ENCODE measurements around the gene ARSJ.
"Not testable (repeated sequence)": the region's sequence is repeated elsewhere in the genome, so short reads cannot be mapped to it uniquely, and the experiment has no call there.

The ARSJ gene

GRCh38 chr4:114017120-114017917 lies 37.9 kb upstream of the ARSJ start:
- H3K23ac ChIP-seq (ENCODE audit: low read length), result no peak overlapping the region
- no peak overlapping the region for H3K9ac ChIP-seq (ENCODE audit: low read length)
- no peaks in the 10 kb centered on the region for H3K79me1 ChIP-seq (ENCODE audit: low read length)
- H3K4ac ChIP-seq (ENCODE audit: low read depth, low read length), result no peak overlapping the region
- no peak overlapping the region for H3K18ac ChIP-seq (ENCODE audit: low read length)
- H2BK5ac ChIP-seq (ENCODE audit: low read depth, low read length, poor library complexity), result no peak overlapping the region
- no peak overlapping the region for H2BK12ac ChIP-seq (ENCODE audit: low read length)
- H4K12ac ChIP-seq (ENCODE audit: low read depth, low read length), result no peak overlapping the region
- no peaks in the 10 kb centered on the region for H3K36me3 ChIP-seq (ENCODE audit: control insufficient read depth in 1 of 2, insufficient read depth in 2 of 2, low read length in 2 of 2)
- H3K4me1 ChIP-seq (ENCODE audit: control insufficient read depth in 1 of 2, insufficient read depth in 2 of 2, low read length in 2 of 2), result no peaks in the 10 kb centered on the region
- H3K79me2 ChIP-seq (ENCODE audit: control insufficient read depth, insufficient read depth, low read length, poor library complexity), result no peaks in the 10 kb centered on the region
- H3K27me3 ChIP-seq (ENCODE audit: insufficient read depth, low read length), result no peaks in the 10 kb centered on the region
- H3K9me3 ChIP-seq (ENCODE audit: insufficient read depth, low read depth, low read length), result no peaks in the 10 kb centered on the region
- H3K14ac ChIP-seq (ENCODE audit: low read length), result no peak overlapping the region
- no peak overlapping the region for H3K27ac ChIP-seq (ENCODE audit: low read depth, low read length)
- H4K8ac ChIP-seq (ENCODE audit: low read depth, low read length), result no peak overlapping the region
- no peak for DNase-seq
- no peak overlapping the region for H2AK5ac ChIP-seq (ENCODE audit: low read length)
- H3K4me3 ChIP-seq (ENCODE audit: low read depth, low read length), result no peak overlapping the region
- no CpG with 5 or more reads among the region's 4 CpGs for WGBS (ENCODE audit: extremely low coverage, insufficient coverage, insufficient read length)
- H2AFZ ChIP-seq (ENCODE audit: insufficient read depth, low read length, poor library complexity), result no peak overlapping the region
- H3K4me2 ChIP-seq (ENCODE audit: low read length), result no peak overlapping the region
- no peak overlapping the region for H2BK120ac ChIP-seq (ENCODE audit: insufficient read depth, low read length, poor library complexity)
- no peak overlapping the region for H4K91ac ChIP-seq (ENCODE audit: low read depth, low read length)

GRCh38 chr4:114015444-114015899 lies 36.0 kb upstream of the ARSJ start:
- Histone ChIP-seq H3K9ac (ENCODE audit: low read length) (no peak overlapping the region), H2AFZ (ENCODE audit: insufficient read depth, low read length, poor library complexity) (no peak overlapping the region), H2BK5ac (ENCODE audit: low read depth, low read length, poor library complexity) (no peak overlapping the region), H3K23ac (ENCODE audit: low read length) (no peak overlapping the region), H2AK5ac (ENCODE audit: low read length) (no peak overlapping the region), H3K4me1 (ENCODE audit: control insufficient read depth in 1 of 2, insufficient read depth in 2 of 2, low read length in 2 of 2) (no peaks in the 10 kb centered on the region), H3K4ac (ENCODE audit: low read depth, low read length) (no peak overlapping the region), H3K36me3 (ENCODE audit: control insufficient read depth in 1 of 2, insufficient read depth in 2 of 2, low read length in 2 of 2) (no peaks in the 10 kb centered on the region), H3K27me3 (ENCODE audit: insufficient read depth, low read length) (no peaks in the 10 kb centered on the region), H4K8ac (ENCODE audit: low read depth, low read length) (no peak overlapping the region), H2BK120ac (ENCODE audit: insufficient read depth, low read length, poor library complexity) (no peak overlapping the region), H3K79me2 (ENCODE audit: control insufficient read depth, insufficient read depth, low read length, poor library complexity) (no peaks in the 10 kb centered on the region), H4K12ac (ENCODE audit: low read depth, low read length) (no peak overlapping the region), H3K4me2 (ENCODE audit: low read length) (no peak overlapping the region), H2BK12ac (ENCODE audit: low read length) (no peak overlapping the region), H3K9me3 (ENCODE audit: insufficient read depth, low read depth, low read length) (no peaks in the 10 kb centered on the region), H3K14ac (ENCODE audit: low read length) (no peak overlapping the region), H3K4me3 (ENCODE audit: low read depth, low read length) (no peak overlapping the region), H3K18ac (ENCODE audit: low read length) (no peak overlapping the region), H4K91ac (ENCODE audit: low read depth, low read length) (no peak overlapping the region), H3K79me1 (ENCODE audit: low read length) (no peaks in the 10 kb centered on the region), H3K27ac (ENCODE audit: low read depth, low read length) (no peak overlapping the region)
- WGBS (ENCODE audit: extremely low coverage, insufficient coverage, insufficient read length), result no CpG with 5 or more reads among the region's 1 CpG
- DNase-seq, result no peak

DNA sequence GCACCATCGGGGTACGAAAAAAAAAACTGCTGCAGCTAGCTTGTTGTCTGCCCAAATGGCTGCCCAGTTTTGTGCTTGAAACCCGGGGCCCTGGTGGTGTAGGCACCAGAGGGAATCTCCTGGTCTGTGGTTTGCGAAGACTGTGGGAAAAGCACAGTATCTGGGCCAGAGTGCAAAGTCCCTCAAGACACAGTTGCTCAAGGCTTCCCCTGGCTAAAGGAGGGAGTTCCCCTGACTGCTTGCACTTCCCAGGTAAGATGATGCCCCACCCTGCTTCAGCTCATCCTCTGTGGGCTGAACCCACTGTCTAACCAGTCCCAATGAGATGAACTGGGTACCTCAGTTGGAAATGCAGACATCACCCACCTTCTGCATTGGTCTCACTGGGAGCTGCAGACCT lies 33.8 kb upstream of the ARSJ start:
- H2BK120ac ChIP-seq (ENCODE audit: insufficient read depth, low read length, poor library complexity); H3K4ac ChIP-seq (ENCODE audit: low read depth, low read length); H3K18ac ChIP-seq (ENCODE audit: low read length); H4K12ac ChIP-seq (ENCODE audit: low read depth, low read length); H4K91ac ChIP-seq (ENCODE audit: low read depth, low read length); H2AFZ ChIP-seq (ENCODE audit: insufficient read depth, low read length, poor library complexity); H3K27me3 ChIP-seq (ENCODE audit: insufficient read depth, low read length); H3K23ac ChIP-seq (ENCODE audit: low read length); H3K14ac ChIP-seq (ENCODE audit: low read length); H2BK12ac ChIP-seq (ENCODE audit: low read length); H3K4me3 ChIP-seq (ENCODE audit: low read depth, low read length); H2BK5ac ChIP-seq (ENCODE audit: low read depth, low read length, poor library complexity); H3K79me2 ChIP-seq (ENCODE audit: control insufficient read depth, insufficient read depth, low read length, poor library complexity); H3K9me3 ChIP-seq (ENCODE audit: insufficient read depth, low read depth, low read length); H3K4me2 ChIP-seq (ENCODE audit: low read length); H3K36me3 ChIP-seq (ENCODE audit: control insufficient read depth in 1 of 2, insufficient read depth in 2 of 2, low read length in 2 of 2); H2AK5ac ChIP-seq (ENCODE audit: low read length); H3K9ac ChIP-seq (ENCODE audit: low read length); H3K4me1 ChIP-seq (ENCODE audit: control insufficient read depth in 1 of 2, insufficient read depth in 2 of 2, low read length in 2 of 2); DNase-seq; H3K79me1 ChIP-seq (ENCODE audit: low read length); H4K8ac ChIP-seq (ENCODE audit: low read depth, low read length); H3K27ac ChIP-seq (ENCODE audit: low read depth, low read length): not testable (repeated sequence)
- WGBS (ENCODE audit: extremely low coverage, insufficient coverage, insufficient read length), result no CpG with 5 or more reads among the region's 4 CpGs

DNA sequence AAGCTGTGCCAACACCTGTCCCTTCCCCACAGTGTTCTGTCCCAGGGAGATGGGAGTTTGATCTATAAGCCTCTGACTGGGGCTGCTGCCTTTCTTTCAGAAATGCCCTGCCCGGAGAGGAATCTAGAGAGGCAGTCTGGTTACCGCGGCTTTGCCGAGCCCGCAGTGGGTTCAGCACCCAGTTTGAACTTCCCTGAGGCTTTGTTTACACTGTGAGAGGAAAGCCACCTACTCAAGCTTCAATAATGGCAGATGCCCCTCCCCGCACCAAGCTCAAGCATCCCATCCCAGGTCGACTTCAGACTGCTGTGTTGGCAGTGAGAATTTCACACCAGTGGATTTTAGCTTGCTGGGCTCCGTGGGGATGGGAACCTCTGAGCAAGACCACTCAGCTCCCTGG lies 33.3 kb upstream of the ARSJ start:
- no peaks in the 10 kb centered on the region for H3K79me1 ChIP-seq (ENCODE audit: low read length)
- H2AFZ ChIP-seq (ENCODE audit: insufficient read depth, low read length, poor library complexity), result no peak overlapping the region
- DNase-seq, result no peak
- no CpG with 5 or more reads among the region's 8 CpGs for WGBS (ENCODE audit: extremely low coverage, insufficient coverage, insufficient read length)
- H3K4ac ChIP-seq (ENCODE audit: low read depth, low read length), result no peak overlapping the region
- H3K27ac ChIP-seq (ENCODE audit: low read depth, low read length), result no peak overlapping the region
- no peak overlapping the region for H3K18ac ChIP-seq (ENCODE audit: low read length)
- no peak overlapping the region for H3K14ac ChIP-seq (ENCODE audit: low read length)
- H3K27me3 ChIP-seq (ENCODE audit: insufficient read depth, low read length), result no peaks in the 10 kb centered on the region
- no peak overlapping the region for H3K23ac ChIP-seq (ENCODE audit: low read length)
- no peak overlapping the region for H2BK120ac ChIP-seq (ENCODE audit: insufficient read depth, low read length, poor library complexity)
- H3K4me3 ChIP-seq (ENCODE audit: low read depth, low read length), result no peak overlapping the region
- H2BK5ac ChIP-seq (ENCODE audit: low read depth, low read length, poor library complexity), result no peak overlapping the region
- H3K4me1 ChIP-seq (ENCODE audit: control insufficient read depth in 1 of 2, insufficient read depth in 2 of 2, low read length in 2 of 2), result no peaks in the 10 kb centered on the region
- no peaks in the 10 kb centered on the region for H3K36me3 ChIP-seq (ENCODE audit: control insufficient read depth in 1 of 2, insufficient read depth in 2 of 2, low read length in 2 of 2)
- H3K4me2 ChIP-seq (ENCODE audit: low read length), result no peak overlapping the region
- H4K8ac ChIP-seq (ENCODE audit: low read depth, low read length), result no peak overlapping the region
- no peaks in the 10 kb centered on the region for H3K79me2 ChIP-seq (ENCODE audit: control insufficient read depth, insufficient read depth, low read length, poor library complexity)
- H2BK12ac ChIP-seq (ENCODE audit: low read length), result no peak overlapping the region
- no peak overlapping the region for H3K9ac ChIP-seq (ENCODE audit: low read length)
- H3K9me3 ChIP-seq (ENCODE audit: insufficient read depth, low read depth, low read length), result no peaks in the 10 kb centered on the region
- H4K12ac ChIP-seq (ENCODE audit: low read depth, low read length), result no peak overlapping the region
- no peak overlapping the region for H2AK5ac ChIP-seq (ENCODE audit: low read length)
- H4K91ac ChIP-seq (ENCODE audit: low read depth, low read length), result no peak overlapping the region

Data from trophoblast cell (in vitro differentiated cells and primary cell).